B cell (primary cell): ENCODE results near the gene TMEM38A. TPM values are rescaled to one million over a fixed set of nuclear protein-coding genes. Genes with fewer than 3 reads are reported as not detected.
"Not testable (repeated sequence)": the region's sequence is repeated elsewhere in the genome, so short reads cannot be mapped to it uniquely, and the experiment has no call there.

ENCODE experiments used
- ATAC-seq: fragments of 200-7000 bp; cut with Tn5 transposase; one replicate; pipeline ENCODE4 v1.10.0; 2021; ENCODE audit warnings: low read depth, mild to moderate bottlenecking, moderate number of reproducible peaks, moderate library complexity
- CTCF ChIA-PET: fragments of 350-600 bp; sonication (Branson Sonifier 250); formaldehyde crosslinking; loops from one replicate; lab custom pipeline; 2021; ENCODE audit warnings: antibody characterized with exemption, inconsistent platforms; lab: Charles Lee
- POLR2A ChIA-PET: fragments of 350-600 bp; sonication (Branson Sonifier 250); formaldehyde crosslinking; loops from one replicate; lab custom pipeline; 2021; ENCODE audit warnings: antibody characterized with exemption; lab: Charles Lee
- DNase-seq: peaks from one replicate; pipeline ENCODE4 v3.0.0; 2013
- H2AFZ ChIP-seq: 2 replicates; pipeline ENCODE4 v1.6.1; 2012; ENCODE audit warnings: mild to moderate bottlenecking, low read depth, low read length; ENCODE audit not compliant: insufficient read depth, poor library complexity, severe bottlenecking
- H3K27ac ChIP-seq, 2 donors: 1 replicate in 1 of 2; 2 replicates in 1 of 2; pipeline ENCODE4 v1.5.1; 2012 to 2013; ENCODE audit warnings: low read length in 2 of 2, mild to moderate bottlenecking in 2 of 2, moderate library complexity in 1 of 2
- H3K27me3 ChIP-seq, 4 experiments: fragments of 200-600 bp in 1 of 4; sonication (generic) in 1 of 4; replicated peaks in 1 of 4; 1 replicate in 2 of 4; 2 replicates in 2 of 4; pipeline versions ENCODE4 v1.6.1 to v1.7.0; 2013 to 2016; ENCODE audit warnings: low read length in 3 of 4, mild to moderate bottlenecking in 2 of 4, mixed read lengths in 1 of 4, moderate library complexity in 1 of 4; ENCODE audit not compliant: insufficient read depth in 4 of 4, control insufficient read depth in 3 of 4; ENCODE audit errors: control extremely low read depth in 1 of 4
- H3K36me3 ChIP-seq, 2 experiments: replicated peaks in 1 of 2; 1 replicate in 1 of 2; 2 replicates in 1 of 2; pipeline versions ENCODE4 v1.6.1 to v1.7.1; 2013; ENCODE audit warnings: low read length in 1 of 2; ENCODE audit not compliant: insufficient read depth in 2 of 2, control insufficient read depth in 1 of 2; ENCODE audit errors: control extremely low read depth in 1 of 2, extremely low read depth in 1 of 2
- H3K4me1 ChIP-seq, 2 donors: fragments of 200-600 bp in 1 of 2; sonication (generic) in 1 of 2; 1 replicate in 1 of 2; 2 replicates in 1 of 2; pipeline versions ENCODE4 v1.5.1 to v1.6.1; 2013 to 2017; ENCODE audit warnings: low read length in 2 of 2; ENCODE audit not compliant: control insufficient read depth in 2 of 2, insufficient read depth in 2 of 2
- H3K4me2 ChIP-seq: replicated peaks from 2 replicates; pipeline ENCODE3; 2012; ENCODE audit warnings: mild to moderate bottlenecking, low read depth, low read length; ENCODE audit not compliant: poor library complexity, severe bottlenecking
- H3K4me3 ChIP-seq, 5 experiments: fragments of 200-600 bp in 1 of 5; sonication (generic) in 1 of 5; 1 replicate in 3 of 5; 2 replicates in 2 of 5; pipeline versions ENCODE4 v1.5.1 to v1.7.0; 2011 to 2016; ENCODE audit warnings: low read length in 4 of 5, mild to moderate bottlenecking in 4 of 5, low read depth in 2 of 5, control low read depth in 1 of 5, moderate library complexity in 1 of 5; ENCODE audit not compliant: insufficient read depth in 1 of 5; ENCODE audit errors: control extremely low read depth in 1 of 5, extremely low read depth in 1 of 5
- H3K79me2 ChIP-seq: fragments of 200-600 bp; sonication (generic); one replicate; pipeline ENCODE4 v1.6.0; 2016; ENCODE audit warnings: low read length; ENCODE audit not compliant: control insufficient read depth, insufficient read depth
- H3K9ac ChIP-seq: fragments of 200-600 bp; sonication (generic); 2 replicates; pipeline ENCODE4 v1.6.1; 2017; ENCODE audit warnings: mild to moderate bottlenecking, low read length, moderate library complexity
- H3K9me3 ChIP-seq, 3 donors: one replicate each; pipeline versions ENCODE4 v1.6.1 to v1.7.1; 2013; ENCODE audit warnings: low read length in 2 of 3; ENCODE audit not compliant: control insufficient read depth in 2 of 3, insufficient read depth in 1 of 3; ENCODE audit errors: control extremely low read depth in 1 of 3
- H4K20me1 ChIP-seq: 2 replicates; pipeline ENCODE4 v1.6.0; 2012; ENCODE audit warnings: mild to moderate bottlenecking, low read length; ENCODE audit not compliant: insufficient read depth, control insufficient read depth, poor library complexity, severe bottlenecking
- H3K27ac Mint-ChIP-seq: one replicate; pipeline ENCODE4 v1.8.0; 2021; ENCODE audit warnings: mixed read lengths
- H3K27me3 Mint-ChIP-seq: one replicate; pipeline ENCODE4 v1.8.0; 2021; ENCODE audit warnings: mixed read lengths
- H3K4me1 Mint-ChIP-seq: one replicate; pipeline ENCODE4 v1.8.0; 2021; ENCODE audit warnings: mixed read lengths
- H3K4me3 Mint-ChIP-seq: one replicate; pipeline ENCODE4 v1.8.0; 2021; ENCODE audit warnings: mixed read lengths
- H3K9me3 Mint-ChIP-seq: one replicate; pipeline ENCODE4 v1.8.0; 2022; ENCODE audit warnings: mixed read lengths; ENCODE audit not compliant: insufficient read depth
- CTCF ChIP-seq: fragments of 200-600 bp; IDR thresholded peaks from one replicate; pipeline ENCODE4 v1.8.0; 2022; ENCODE audit warnings: antibody characterized with exemption, mild to moderate bottlenecking
- EZH2 ChIP-seq: IDR thresholded peaks from 2 replicates; pipeline ENCODE4 v1.6.1; 2012; ENCODE audit warnings: borderline replicate concordance, low read depth, mild to moderate bottlenecking, moderate library complexity, low read length; ENCODE audit not compliant: insufficient read depth, poor library complexity, severe bottlenecking
- WGBS: methylation state at CpG from one replicate; pipeline ENCODE4 v1.1.5; 2013; ENCODE audit warnings: missing lambda C conversion rate; ENCODE audit not compliant: insufficient coverage; 5-methylcytosine and 5-hydroxymethylcytosine counted together
- intact Hi-C: fragments of 100-400 bp; cut with micrococcal nuclease; formaldehyde crosslinking; loops from one replicate; pipeline ENCODE4 v1.10.0; 2022
- polyA plus RNA-seq: library from polyadenylated mRNA; depleted of rRNA; stranded (reverse); fragments of >200 nt; gene quantifications from 2 replicates; pipeline ENCODE4 v1.2.3, GENCODE V29; 2012
- total RNA-seq, 2 donors: library from RNA; stranded (reverse); fragments of 120-200 nt in 1 of 2; gene quantifications; 1 replicate in 1 of 2; 2 replicates in 1 of 2; pipeline versions ENCODE4 v1.2.3 to v1.2.4, GENCODE V29; 2013 to 2022

Gene TMEM38A
- total and polyA plus RNA-seq, 2 donors (not counting 1 experiment from before 2014, with no cell fraction given): 5.7 to 7.1 TPM

- no peak overlapping the region for H3K4me2 ChIP-seq
- POLR2A ChIA-PET: interaction anchor here (0.7 kb wide), 1 partner anchor 1559 kb away, joined by 5 read pairs; no protein-coding TSS in a partner anchor
- Mint-ChIP-seq H3K27me3 (no peaks in the 10 kb centered on the region), H3K4me3 (no peak overlapping the region), H3K27ac (peak overlapping the region; percentile 50), H3K9me3 (no peaks in the 10 kb centered on the region), H3K4me1 (peaks cover 28% of the 10 kb centered on the region)
- H3K9me3 ChIP-seq: peaks cover 0 to 25% (median 4%) of the 10 kb centered on the region in 3 donors
- H3K79me2 ChIP-seq: no peaks in the 10 kb centered on the region
- TF ChIP-seq EZH2 (no peak), CTCF (no peak)
- H3K27ac ChIP-seq: no peak overlapping the region
- DNase-seq (no peak), ATAC-seq (no peak)
- no peaks in the 10 kb centered on the region for H4K20me1 ChIP-seq
- no peak overlapping the region for H2AFZ ChIP-seq
- CTCF ChIA-PET: interaction anchor here (0.7 to 2.2 kb wide), 4 partner anchors 8 to 179 kb away, joined by 3 to 7 read pairs (median 5); no protein-coding TSS in a partner anchor
- H3K4me3 ChIP-seq: no peak overlapping the region
- WGBS: 91% methylated on average over 2 of the region's 3 CpGs
- intact Hi-C loops: no loop called here
- no peaks in the 10 kb centered on the region for H3K27me3 ChIP-seq
- peaks cover 24 to 28% of the 10 kb centered on the region in 2 donors for H3K4me1 ChIP-seq
- no peak overlapping the region for H3K9ac ChIP-seq
- H3K36me3 ChIP-seq: no peaks in the 10 kb centered on the region
Measured at GRCh38 chr19:16722591-16722990, 61.7 kb downstream of the TMEM38A start.

GRCh38 chr19:16726916-16727315 is 66.0 kb downstream of the TMEM38A start:
- no peaks in the 10 kb centered on the region for H3K79me2 ChIP-seq
- ATAC-seq (no peak), DNase-seq (no peak)
- no peak overlapping the region for H3K4me2 ChIP-seq
- CTCF ChIA-PET: interaction anchor here (1.2 to 1.9 kb wide), 2 partner anchors 12 kb away, joined by 4 read pairs; no protein-coding TSS in a partner anchor
- Mint-ChIP-seq H3K4me1 (no peaks in the 10 kb centered on the region), H3K4me3 (no peak overlapping the region), H3K9me3 (no peaks in the 10 kb centered on the region), H3K27ac (no peak overlapping the region), H3K27me3 (no peaks in the 10 kb centered on the region)
- no peaks in the 10 kb centered on the region for H4K20me1 ChIP-seq
- H3K27ac ChIP-seq: no peak overlapping the region
- no peak overlapping the region for H2AFZ ChIP-seq
- POLR2A ChIA-PET: no interaction called here
- H3K9ac ChIP-seq: no peak overlapping the region
- no peak for TF ChIP-seq EZH2
- no peak for TF ChIP-seq CTCF
- H3K4me1 ChIP-seq: no peaks in the 10 kb centered on the region
- H3K4me3 ChIP-seq: no peak overlapping the region
- H3K27me3 ChIP-seq: no peaks in the 10 kb centered on the region
- H3K36me3 ChIP-seq: no peaks in the 10 kb centered on the region
- WGBS: 77% methylated on average over 9 of the region's 11 CpGs
- H3K9me3 ChIP-seq: peaks cover 0 to 16% (median 4%) of the 10 kb centered on the region in 3 donors
- intact Hi-C loops: no loop called here

- H3K4me1 Mint-ChIP-seq, H3K36me3 ChIP-seq, POLR2A ChIA-PET, H3K79me2 ChIP-seq, DNase-seq, H3K9ac ChIP-seq, H3K27me3 Mint-ChIP-seq, CTCF ChIA-PET, H3K27ac Mint-ChIP-seq, H3K4me3 Mint-ChIP-seq, H3K27ac ChIP-seq, intact Hi-C loops, H2AFZ ChIP-seq, H3K4me1 ChIP-seq, ATAC-seq, H3K4me2 ChIP-seq, H3K9me3 ChIP-seq, H3K9me3 Mint-ChIP-seq, H4K20me1 ChIP-seq, H3K4me3 ChIP-seq, H3K27me3 ChIP-seq: not testable (repeated sequence)
- WGBS: 95% methylated on average over 2 of the region's 4 CpGs
Measured at GRCh38 chr19:16735650-16736266, 74.8 kb downstream of the TMEM38A start.
